CD14-positive monocyte (primary cell): ENCODE data around the gene ERGIC1. TPM values are rescaled to one million over a fixed set of nuclear protein-coding genes. Genes with fewer than 3 reads are reported as not detected.
A peak's percentile ranks its signal among the peaks of the same experiment; 100 is the strongest.

Experiments used
- DNase-seq, 3 donors: peaks; one replicate each; pipeline ENCODE4 v3.0.0-alpha.2; 2011 to 2022
- H2AFZ ChIP-seq: 2 replicates; pipeline ENCODE4 v1.6.0; 2012; ENCODE audit warnings: mild to moderate bottlenecking, low read depth, low read length, inconsistent platforms; ENCODE audit not compliant: insufficient read depth, poor library complexity, severe bottlenecking
- H3K27ac ChIP-seq, 2 donors: 1 replicate in 1 of 2; 2 replicates in 1 of 2; pipeline ENCODE4 v1.5.1; 2012 to 2013; ENCODE audit warnings: low read length in 2 of 2, control low read depth in 1 of 2, inconsistent platforms in 1 of 2, low read depth in 1 of 2, mild to moderate bottlenecking in 1 of 2
- H3K27me3 ChIP-seq, 2 donors: one replicate each; pipeline versions ENCODE4 v1.6.0 to v1.6.1; 2011 to 2013; ENCODE audit warnings: low read length in 2 of 2; ENCODE audit not compliant: control insufficient read depth in 2 of 2, insufficient read depth in 2 of 2
- H3K36me3 ChIP-seq, 2 donors: replicated peaks in 1 of 2; 1 replicate in 1 of 2; 2 replicates in 1 of 2; pipeline versions ENCODE4 v1.5.1 to v1.6.1; 2012 to 2013; ENCODE audit warnings: low read length in 2 of 2, control low read depth in 1 of 2, inconsistent platforms in 1 of 2, mild to moderate bottlenecking in 1 of 2; ENCODE audit not compliant: insufficient read depth in 2 of 2, control insufficient read depth in 1 of 2
- H3K4me1 ChIP-seq, 2 donors: 1 replicate in 1 of 2; 2 replicates in 1 of 2; pipeline versions ENCODE4 v1.5.1 to v1.6.1; 2012 to 2013; ENCODE audit warnings: low read length in 2 of 2, control low read depth in 1 of 2, inconsistent platforms in 1 of 2, mild to moderate bottlenecking in 1 of 2, moderate library complexity in 1 of 2; ENCODE audit not compliant: insufficient read depth in 2 of 2, control insufficient read depth in 1 of 2
- H3K4me2 ChIP-seq: replicated peaks from 2 replicates; pipeline ENCODE3; 2012; ENCODE audit warnings: low read length, moderate library complexity, mild to moderate bottlenecking; ENCODE audit not compliant: poor library complexity, severe bottlenecking; ENCODE audit errors: extremely low read depth
- H3K4me3 ChIP-seq, 3 experiments: fragments of 200-600 bp in 1 of 3; sonication (generic) in 1 of 3; replicated peaks in 1 of 3; 1 replicate in 2 of 3; 2 replicates in 1 of 3; pipeline ENCODE4 v1.5.1; 2011 to 2013; ENCODE audit warnings: low read length in 3 of 3, mild to moderate bottlenecking in 3 of 3, control low read depth in 2 of 3, low read depth in 2 of 3, inconsistent platforms in 1 of 3, moderate library complexity in 1 of 3
- H3K79me2 ChIP-seq: 2 replicates; pipeline ENCODE4 v1.6.0; 2012; ENCODE audit warnings: mild to moderate bottlenecking, control low read depth, inconsistent platforms, low read length, moderate library complexity; ENCODE audit not compliant: insufficient read depth
- H3K9ac ChIP-seq: 2 replicates; pipeline ENCODE4 v1.6.0; 2017; ENCODE audit warnings: low read length, mild to moderate bottlenecking; ENCODE audit not compliant: insufficient read depth, poor library complexity, severe bottlenecking
- H3K9me3 ChIP-seq, 2 donors: replicated peaks in 1 of 2; 1 replicate in 1 of 2; 2 replicates in 1 of 2; pipeline versions ENCODE4 v1.5.1 to v1.6.1; 2012 to 2013; ENCODE audit warnings: low read length in 2 of 2, control low read depth in 1 of 2; ENCODE audit not compliant: control insufficient read depth in 1 of 2, insufficient read depth in 1 of 2
- H4K20me1 ChIP-seq: 2 replicates; pipeline ENCODE4 v1.6.0; 2012; ENCODE audit warnings: mild to moderate bottlenecking, low read length, control low read depth, moderate library complexity; ENCODE audit not compliant: insufficient read depth
- H3K27ac Mint-ChIP-seq, 7 donors: one replicate each; pipeline ENCODE4 v1.8.0; 2020; ENCODE audit warnings: mild to moderate bottlenecking in 7 of 7, mixed read lengths in 7 of 7, moderate library complexity in 6 of 7, inconsistent platforms in 2 of 7
- H3K27me3 Mint-ChIP-seq, 3 donors: one replicate each; pipeline ENCODE4 v1.8.0; 2021 to 2022; ENCODE audit warnings: low read depth in 3 of 3, mild to moderate bottlenecking in 3 of 3, mixed read lengths in 3 of 3, moderate library complexity in 3 of 3, inconsistent platforms in 1 of 3
- H3K36me3 Mint-ChIP-seq, 2 donors: one replicate each; pipeline ENCODE4 v1.8.0; 2020; ENCODE audit warnings: mixed read lengths in 2 of 2, inconsistent platforms in 1 of 2, mild to moderate bottlenecking in 1 of 2
- H3K4me1 Mint-ChIP-seq: one replicate; pipeline ENCODE4 v1.8.0; 2020; ENCODE audit warnings: mild to moderate bottlenecking, mixed read lengths
- H3K4me3 Mint-ChIP-seq, 2 donors: one replicate each; pipeline ENCODE4 v1.8.0; 2020; ENCODE audit warnings: mild to moderate bottlenecking in 2 of 2, mixed read lengths in 2 of 2, moderate library complexity in 1 of 2
- H3K9me3 Mint-ChIP-seq, 7 donors: one replicate each; pipeline ENCODE4 v1.8.0; 2020 to 2022; ENCODE audit warnings: mixed read lengths in 7 of 7, mild to moderate bottlenecking in 6 of 7, moderate library complexity in 6 of 7, inconsistent platforms in 2 of 7
- CTCF ChIP-seq: fragments of 200-600 bp; IDR thresholded peaks from one replicate; pipeline ENCODE4 v1.8.0; 2022; ENCODE audit warnings: antibody characterized with exemption, mild to moderate bottlenecking
- WGBS: methylation state at CpG from one replicate; pipeline ENCODE4 v1.1.5; 2013; ENCODE audit warnings: missing lambda C conversion rate; ENCODE audit not compliant: insufficient coverage; 5-methylcytosine and 5-hydroxymethylcytosine counted together
- intact Hi-C, 2 donors: fragments of 100-400 bp; cut with micrococcal nuclease; formaldehyde crosslinking; loops; one replicate each; pipeline versions ENCODE4 v1.15.0 to v1.15.1; 2023
- polyA plus RNA-seq, 3 donors: library from polyadenylated mRNA; depleted of rRNA in 1 of 3; unstranded in 2 of 3; stranded (reverse) in 1 of 3; fragments of 300-500 nt in 2 of 3; fragments of >200 nt in 1 of 3; fragmentation: Illumina TruSeq in 2 of 3; gene quantifications; 1 replicate in 2 of 3; 2 replicates in 1 of 3; pipeline ENCODE4 v1.2.3, GENCODE V29; 2012 to 2021

The ERGIC1 gene
- polyA plus RNA-seq, 3 donors, result 28.3 to 76.2 (median 34.1) TPM

DNA sequence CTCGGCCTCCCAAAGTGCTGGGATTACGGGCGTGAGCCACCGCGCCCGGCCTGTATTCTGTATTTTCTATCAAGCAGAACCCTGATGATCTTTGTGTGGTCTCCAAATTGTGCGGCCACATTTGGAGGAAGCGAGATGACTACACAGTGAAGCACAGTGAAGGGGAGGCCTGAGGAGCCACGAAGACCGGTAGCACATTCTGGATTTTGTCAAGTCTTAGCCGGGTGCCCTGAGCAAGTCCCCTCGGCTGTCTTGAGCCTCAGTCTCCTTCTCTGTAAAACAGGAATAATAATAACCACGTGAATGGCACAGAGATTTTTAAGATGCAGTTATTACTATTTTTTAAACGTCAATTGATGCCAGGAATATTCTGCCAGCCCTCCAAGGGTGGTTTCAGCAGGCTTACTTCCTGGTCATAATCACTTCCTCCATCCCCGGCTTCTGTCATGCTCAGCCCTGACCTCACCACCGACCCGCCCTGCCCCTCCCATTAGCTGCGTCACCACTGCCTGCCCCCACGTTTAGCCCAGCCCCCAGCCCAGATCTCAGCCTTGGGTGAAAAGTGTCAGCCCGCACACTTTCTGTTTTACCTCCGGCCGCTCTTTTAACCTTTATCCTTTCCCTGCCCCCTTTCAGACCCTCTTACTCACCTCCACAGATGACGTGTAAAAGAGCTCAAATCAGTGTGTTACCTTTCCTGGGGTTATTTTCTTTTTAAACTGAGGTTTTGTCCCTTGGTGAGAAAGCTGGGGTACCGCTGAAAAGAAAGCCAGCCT, 27.0 kb upstream of the ERGIC1 start:
- intact Hi-C loops, result no loop called here
- Histone ChIP-seq H4K20me1 (no peaks in the 10 kb centered on the region), H3K9me3 (no peaks in the 10 kb centered on the region), H3K4me1 (peaks cover 23 to 28% of the 10 kb centered on the region in 2 donors), H3K9ac (peak overlapping the region; percentile 82), H3K79me2 (no peaks in the 10 kb centered on the region), H3K4me3 (peak overlapping the region; percentile 15 to 73 (median 25)), H3K27me3 (no peaks in the 10 kb centered on the region), H3K4me2 (peak overlapping the region; percentile 66), H2AFZ (no peak overlapping the region), H3K36me3 (no peaks in the 10 kb centered on the region), H3K27ac (peak overlapping the region; percentile 96 to 98)
- peak; percentile 92 to 98 (median 98) for DNase-seq
- Mint-ChIP-seq H3K4me3 (peak overlapping the region; percentile 73 to 91), H3K36me3 (peaks cover 2 to 6% of the 10 kb centered on the region in 2 donors), H3K27ac (peak overlapping the region; percentile 98 to 100 (median 99)), H3K4me1 (peaks cover 42% of the 10 kb centered on the region), H3K9me3 (peaks cover 0 to 3% (median 0%) of the 10 kb centered on the region in 7 donors), H3K27me3 (peaks cover 0 to 7% (median 1%) of the 10 kb centered on the region in 3 donors)
- WGBS, result 37% methylated on average over 9 of the region's 24 CpGs
- no peak for TF ChIP-seq CTCF

- H3K4me1 Mint-ChIP-seq, result peaks cover 35% of the 10 kb centered on the region
- H3K4me3 Mint-ChIP-seq, result peak overlapping the region; percentile 73 to 91
- H3K4me2 ChIP-seq, result peak overlapping the region; percentile 66
- WGBS, result 92% methylated on average over 3 of the region's 11 CpGs
- H3K36me3 Mint-ChIP-seq, result peaks cover 2 to 6% of the 10 kb centered on the region in 2 donors
- peaks cover 23 to 28% of the 10 kb centered on the region in 2 donors for H3K4me1 ChIP-seq
- H3K27me3 ChIP-seq, result no peaks in the 10 kb centered on the region
- DNase-seq, result no peak
- peaks cover 0 to 7% (median 1%) of the 10 kb centered on the region in 3 donors for H3K27me3 Mint-ChIP-seq
- intact Hi-C loops, result no loop called here
- peak overlapping the region; percentile 15 to 73 (median 25) for H3K4me3 ChIP-seq
- H3K27ac ChIP-seq, result peak overlapping the region; percentile 96 to 98
- no peak overlapping the region for H2AFZ ChIP-seq
- no peaks in the 10 kb centered on the region for H3K36me3 ChIP-seq
- H4K20me1 ChIP-seq, result no peaks in the 10 kb centered on the region
- no peaks in the 10 kb centered on the region for H3K9me3 ChIP-seq
- H3K79me2 ChIP-seq, result no peaks in the 10 kb centered on the region
- H3K9me3 Mint-ChIP-seq, result peaks cover 0 to 3% (median 0%) of the 10 kb centered on the region in 7 donors
- no peak for TF ChIP-seq CTCF
- H3K27ac Mint-ChIP-seq, result peak overlapping the region; percentile 98 to 100 (median 99)
- peak overlapping the region; percentile 82 for H3K9ac ChIP-seq
These were observed 26.2 kb upstream of the ERGIC1 start for GRCh38 chr5:172807766-172808311.
